ENCODE data around the gene EPB41L4A. TPM values are rescaled to one million over a fixed set of nuclear protein-coding genes. Genes with fewer than 3 reads are reported as not detected.
"Not testable (repeated sequence)": the region's sequence is repeated elsewhere in the genome, so short reads cannot be mapped to it uniquely, and the experiment has no call there.

The EPB41L4A gene
- total and polyA plus RNA-seq, 2 experiments from 2014 or later = 0.11 to 0.76 TPM

- in situ Hi-C loops (cut with MboI) = no loop called here
Observed at GRCh38 chr5:112403069-112403468, 16.0 kb downstream of the EPB41L4A start.

GRCh38 chr5:112401924-112402323, 17.2 kb downstream of the EPB41L4A start:
- Histone ChIP-seq H3K4me2 (ENCODE audit: unreplicated experiment) (no peak overlapping the region), H3K36me3 (ENCODE audit: low read depth) (no peaks in the 10 kb centered on the region), H3K27ac (no peak overlapping the region), H3K27me3 (replicated peaks; ENCODE audit: insufficient read depth) (no peaks in the 10 kb centered on the region), H3K79me2 (ENCODE audit: insufficient read depth) (no peaks in the 10 kb centered on the region), H3K9me2 (ENCODE audit: insufficient read depth) (no peaks in the 10 kb centered on the region), H3K9ac (no peak overlapping the region), H2AFZ (no peak overlapping the region), H3K4me1 (ENCODE audit: insufficient read depth) (no peaks in the 10 kb centered on the region), H3K9me3 (ENCODE audit: low read depth) (no peaks in the 10 kb centered on the region), H3F3A (ENCODE audit: insufficient read depth) (no peaks in the 10 kb centered on the region), H4K20me1 (ENCODE audit: insufficient read depth) (no peaks in the 10 kb centered on the region), H3K4me3 (no peak overlapping the region)
- in situ Hi-C loops (cut with MboI) = no loop called here
- TF ChIP-seq EZH2 (IDR thresholded peaks at IDR 0.05; ENCODE audit: insufficient read depth, poor library complexity, severe bottlenecking) = no peak
- 54 to 67% methylated on average over 5 of the region's 5 CpGs for WGBS, 2 experiments (ENCODE audit: low coverage in 1 of 2, low lambda C conversion rate in 2 of 2, missing lambda C conversion rate in 2 of 2)
- no peak for DNase-seq

More at GRCh38 chr5:112403069-112403468, 16.0 kb downstream of the EPB41L4A start:
- Histone ChIP-seq H2AFZ (no peak overlapping the region), H3F3A (ENCODE audit: insufficient read depth) (no peaks in the 10 kb centered on the region), H3K27me3 (replicated peaks; ENCODE audit: insufficient read depth) (no peaks in the 10 kb centered on the region), H3K27ac (no peak overlapping the region), H3K9me3 (ENCODE audit: low read depth) (no peaks in the 10 kb centered on the region), H3K36me3 (ENCODE audit: low read depth) (no peaks in the 10 kb centered on the region), H3K4me3 (no peak overlapping the region), H3K79me2 (ENCODE audit: insufficient read depth) (no peaks in the 10 kb centered on the region), H3K4me2 (ENCODE audit: unreplicated experiment) (no peak overlapping the region), H3K4me1 (ENCODE audit: insufficient read depth) (no peaks in the 10 kb centered on the region), H4K20me1 (ENCODE audit: insufficient read depth) (no peaks in the 10 kb centered on the region), H3K9me2 (ENCODE audit: insufficient read depth) (no peaks in the 10 kb centered on the region), H3K9ac (no peak overlapping the region)
- TF ChIP-seq EZH2 (IDR thresholded peaks at IDR 0.05; ENCODE audit: insufficient read depth, poor library complexity, severe bottlenecking) (no peak), EZH2phosphoT487 (IDR thresholded peaks at IDR 0.05; ENCODE audit: insufficient read depth, low read depth) (no peak)
- 18 to 20% methylated on average over 1 of the region's 1 CpG for WGBS, 2 experiments (ENCODE audit: low coverage in 1 of 2, low lambda C conversion rate in 2 of 2, missing lambda C conversion rate in 2 of 2)
- no peak for DNase-seq

GRCh38 chr5:112397690-112398089, 21.4 kb downstream of the EPB41L4A start:
- no peaks in the 10 kb centered on the region for H4K20me1 ChIP-seq (ENCODE audit: insufficient read depth)
- H3K4me3 ChIP-seq = no peak overlapping the region
- H3K9me3 ChIP-seq (ENCODE audit: low read depth) = no peaks in the 10 kb centered on the region
- WGBS, 2 experiments (ENCODE audit: low coverage in 1 of 2, low lambda C conversion rate in 2 of 2, missing lambda C conversion rate in 2 of 2) = 74 to 79% methylated on average over 2 of the region's 2 CpGs
- no peak overlapping the region for H2AFZ ChIP-seq
- no peaks in the 10 kb centered on the region for H3K4me1 ChIP-seq (ENCODE audit: insufficient read depth)
- in situ Hi-C loops (cut with MboI) = no loop called here
- no peaks in the 10 kb centered on the region for H3K36me3 ChIP-seq (ENCODE audit: low read depth)
- H3K27ac ChIP-seq = no peak overlapping the region
- no peak for DNase-seq
- no peak overlapping the region for H3K9ac ChIP-seq
- TF ChIP-seq EZH2phosphoT487 (IDR thresholded peaks at IDR 0.05; ENCODE audit: insufficient read depth, low read depth) = no peak
- TF ChIP-seq EZH2 (IDR thresholded peaks at IDR 0.05; ENCODE audit: insufficient read depth, poor library complexity, severe bottlenecking) = no peak
- H3K4me2 ChIP-seq (ENCODE audit: unreplicated experiment) = no peak overlapping the region
- H3K27me3 ChIP-seq (replicated peaks; ENCODE audit: insufficient read depth) = no peaks in the 10 kb centered on the region
- no peaks in the 10 kb centered on the region for H3K9me2 ChIP-seq (ENCODE audit: insufficient read depth)
- no peaks in the 10 kb centered on the region for H3F3A ChIP-seq (ENCODE audit: insufficient read depth)
- H3K79me2 ChIP-seq (ENCODE audit: insufficient read depth) = no peaks in the 10 kb centered on the region

- in situ Hi-C loops (cut with MboI) = no loop called here
- no peak for TF ChIP-seq EZH2phosphoT487 (IDR thresholded peaks at IDR 0.05; ENCODE audit: insufficient read depth, low read depth)
- no peak for TF ChIP-seq EZH2 (IDR thresholded peaks at IDR 0.05; ENCODE audit: insufficient read depth, poor library complexity, severe bottlenecking)
- Histone ChIP-seq H3K4me1 (ENCODE audit: insufficient read depth) (no peaks in the 10 kb centered on the region), H3F3A (ENCODE audit: insufficient read depth) (no peaks in the 10 kb centered on the region), H3K36me3 (ENCODE audit: low read depth) (no peaks in the 10 kb centered on the region), H2AFZ (no peak overlapping the region), H3K27ac (no peak overlapping the region), H3K9ac (no peak overlapping the region), H3K4me3 (no peak overlapping the region), H3K9me3 (ENCODE audit: low read depth) (no peaks in the 10 kb centered on the region), H3K4me2 (ENCODE audit: unreplicated experiment) (no peak overlapping the region), H3K27me3 (replicated peaks; ENCODE audit: insufficient read depth) (no peaks in the 10 kb centered on the region), H3K9me2 (ENCODE audit: insufficient read depth) (no peaks in the 10 kb centered on the region), H3K79me2 (ENCODE audit: insufficient read depth) (no peaks in the 10 kb centered on the region), H4K20me1 (ENCODE audit: insufficient read depth) (no peaks in the 10 kb centered on the region)
- no peak for DNase-seq
- WGBS, 2 experiments (ENCODE audit: low coverage in 1 of 2, low lambda C conversion rate in 2 of 2, missing lambda C conversion rate in 2 of 2) = 67 to 72% methylated on average over 4 of the region's 4 CpGs
Observed at GRCh38 chr5:112396430-112396829, 22.6 kb downstream of the EPB41L4A start.

GRCh38 chr5:112395299-112395698, 23.8 kb downstream of the EPB41L4A start:
- H3K9ac ChIP-seq; H3K9me2 ChIP-seq (ENCODE audit: insufficient read depth); H3K9me3 ChIP-seq (ENCODE audit: low read depth); H2AFZ ChIP-seq; DNase-seq; H3K79me2 ChIP-seq (ENCODE audit: insufficient read depth); H4K20me1 ChIP-seq (ENCODE audit: insufficient read depth); H3K4me3 ChIP-seq; H3K4me2 ChIP-seq (ENCODE audit: unreplicated experiment); H3K4me1 ChIP-seq (ENCODE audit: insufficient read depth); H3K27ac ChIP-seq; H3K27me3 ChIP-seq (replicated peaks; ENCODE audit: insufficient read depth); in situ Hi-C loops (cut with MboI); H3K36me3 ChIP-seq (ENCODE audit: low read depth); H3F3A ChIP-seq (ENCODE audit: insufficient read depth): not testable (repeated sequence)
- WGBS, 2 experiments (ENCODE audit: low coverage in 1 of 2, low lambda C conversion rate in 2 of 2, missing lambda C conversion rate in 2 of 2) = 68 to 83% methylated on average over 4 of the region's 4 CpGs

Measured in GM23248 (cell line).